Choroid plexus epithelial cell (primary cell): ENCODE results near the gene PPAN.

Experiments
- DNase-seq: peaks from one replicate; pipeline ENCODE4 v3.0.0-alpha.2; 2010; ENCODE audit warnings: low read depth
- H3K4me3 ChIP-seq: 2 replicates; pipeline ENCODE4 v1.5.1; 2011; ENCODE audit warnings: low read depth, mild to moderate bottlenecking, control low read depth, low read length, moderate library complexity
- CTCF ChIP-seq: conservative IDR thresholded peaks from 2 replicates; pipeline ENCODE4 v1.5.1; 2011; ENCODE audit warnings: low read depth, mild to moderate bottlenecking, control low read depth, inconsistent platforms, low read length, moderate library complexity

The PPAN gene

GRCh38 chr19:10151521-10151920 is 45.4 kb downstream of the PPAN start:
- DNase-seq: no peak
- TF ChIP-seq CTCF: no peak

GRCh38 chr19:10152100-10152499 is 45.9 kb downstream of the PPAN start:
- no peak for TF ChIP-seq CTCF
- DNase-seq: no peak
- no peak overlapping the region for H3K4me3 ChIP-seq

More at GRCh38 chr19:10151521-10151920, 45.4 kb downstream of the PPAN start:
- H3K4me3 ChIP-seq: no peak overlapping the region

GRCh38 chr19:10155839-10156238 is 49.7 kb downstream of the PPAN start:
- no peak overlapping the region for H3K4me3 ChIP-seq
- peak; percentile 10 for DNase-seq

GRCh38 chr19:10158071-10158470 is 51.9 kb downstream of the PPAN start:
- TF ChIP-seq CTCF: no peak
- DNase-seq: no peak
- H3K4me3 ChIP-seq: no peak overlapping the region

More at GRCh38 chr19:10155839-10156238, 49.7 kb downstream of the PPAN start:
- TF ChIP-seq CTCF: peak; percentile 19

- TF ChIP-seq CTCF: no peak
- DNase-seq: no peak
- no peak overlapping the region for H3K4me3 ChIP-seq
These were observed 52.3 kb downstream of the PPAN start for GRCh38 chr19:10158485-10158884.

GRCh38 chr19:10159610-10160009 is 53.4 kb downstream of the PPAN start:
- no peak for TF ChIP-seq CTCF
- no peak for DNase-seq
- no peak overlapping the region for H3K4me3 ChIP-seq
